Spleen (tissue), 11 donors: ENCODE data around the gene ONECUT3. TPM values are rescaled to one million over a fixed set of nuclear protein-coding genes. Genes with fewer than 3 reads are reported as not detected.

Source experiments
- DNase-seq: peaks from one replicate; pipeline ENCODE4 v3.0.0-alpha.2; 2020
- H3K27ac ChIP-seq, 8 donors: fragments of 200-600 bp; sonication (generic) in 7 of 8; 1 replicate in 4 of 8; 2 replicates in 4 of 8; pipeline versions ENCODE4 v1.5.0 to v1.8.0; 2016 to 2021; ENCODE audit warnings: inconsistent platforms in 4 of 8, mild to moderate bottlenecking in 4 of 8, moderate library complexity in 1 of 8
- H3K27me3 ChIP-seq, 7 donors: fragments of 200-600 bp; sonication (generic) in 6 of 7; replicated peaks in 1 of 7; 1 replicate in 4 of 7; 2 replicates in 3 of 7; pipeline versions ENCODE4 v1.5.0 to v1.8.0; 2016 to 2021; ENCODE audit warnings: inconsistent platforms in 3 of 7, mild to moderate bottlenecking in 1 of 7
- H3K36me3 ChIP-seq, 6 donors: fragments of 200-600 bp; sonication (generic) in 5 of 6; 1 replicate in 4 of 6; 2 replicates in 2 of 6; pipeline versions ENCODE4 v1.5.0 to v1.8.0; 2016 to 2021; ENCODE audit warnings: inconsistent platforms in 2 of 6
- H3K4me1 ChIP-seq, 6 donors: fragments of 200-600 bp; sonication (generic) in 5 of 6; 1 replicate in 3 of 6; 2 replicates in 3 of 6; pipeline versions ENCODE4 v1.5.0 to v1.8.0; 2016 to 2021; ENCODE audit warnings: inconsistent platforms in 3 of 6
- H3K4me3 ChIP-seq, 8 donors: fragments of 200-600 bp; sonication (generic) in 7 of 8; 1 replicate in 4 of 8; 2 replicates in 4 of 8; pipeline versions ENCODE4 v1.5.0 to v1.8.0; 2016 to 2021; ENCODE audit warnings: inconsistent platforms in 4 of 8, mild to moderate bottlenecking in 4 of 8, moderate library complexity in 2 of 8
- H3K9me3 ChIP-seq, 8 donors: fragments of 200-600 bp; sonication (generic) in 7 of 8; 1 replicate in 4 of 8; 2 replicates in 4 of 8; pipeline versions ENCODE4 v1.5.0 to v1.8.0; 2016 to 2021; ENCODE audit warnings: inconsistent platforms in 4 of 8
- CTCF ChIP-seq, 11 experiments: fragments of 200-600 bp in 7 of 11; fragments of 450-650 bp in 4 of 11; sonication (generic) in 4 of 11; IDR thresholded peaks in 8 of 11; conservative IDR thresholded peaks in 3 of 11; 1 replicate in 7 of 11; 2 replicates in 4 of 11; pipeline versions ENCODE4 v1.4.0 to v1.8.0; 2016 to 2021; ENCODE audit warnings: antibody characterized with exemption in 11 of 11, inconsistent platforms in 4 of 11, mild to moderate bottlenecking in 1 of 11
- POLR2A ChIP-seq, 3 donors: fragments of 450-650 bp; IDR thresholded peaks; one replicate each; pipeline ENCODE4 v1.5.1; 2017; ENCODE audit warnings: antibody characterized with exemption in 3 of 3, mild to moderate bottlenecking in 1 of 3
- POLR2AphosphoS5 ChIP-seq, 3 donors: sonication (generic); formaldehyde crosslinking; IDR thresholded peaks; one replicate each; pipeline ENCODE4 v1.5.1; 2017; ENCODE audit warnings: antibody characterized with exemption in 3 of 3
- WGBS, 5 donors: extraction: QIAGEN DNeasy Blood & Tissue Kit in 3 of 5; methylation state at CpG; one replicate each; pipeline versions ENCODE4 v1.1.5 to v1.1.7; 2013 to 2018; 5-methylcytosine and 5-hydroxymethylcytosine counted together
- intact Hi-C: fragments of 100-400 bp; cut with DNase I; formaldehyde crosslinking; loops from one replicate; pipeline ENCODE4 v1.15.0; 2023; ENCODE audit warnings: low total_unique reads
- polyA plus RNA-seq, 3 donors: library from polyadenylated mRNA; stranded (reverse); fragments of 200-250 nt; gene quantifications; one replicate each; pipeline ENCODE4 v1.2.1, GENCODE V29; 2013
- total RNA-seq, 7 donors: library from RNA; depleted of rRNA in 3 of 7; stranded (reverse); fragments of >200 nt in 3 of 7; fragmentation: NEBNext Ultra II Directional in 4 of 7; extraction: Animal tissue kit (Norgen Biotek cat#: 25700) in 4 of 7; gene quantifications; one replicate each; pipeline versions ENCODE4 v1.1.0 to v1.2.1, GENCODE V29; 2016 to 2021
- donor health status: healthy with polysubstance abuse.
- donor health status: DM: no; HTN: no; CAD: no; lungs with moderate emphysema.
- donor health status: DM: no; HTN: no; CAD: no.
- donor health status: Bipolar disorder and iron deficiency.
- donor health status: healthy.
- donor health status: DM: no; HTN: no; CAD: no.
- donor health status: DM: yes; HTN: yes; CAD: no.

ONECUT3 gene
- total and polyA plus RNA-seq, 10 donors, result not detected

GRCh38 chr19:1742989-1743696 is 10.2 kb upstream of the ONECUT3 start:
- peaks cover under 1 to 25% (median 7%) of the 10 kb centered on the region in 6 donors for H3K4me1 ChIP-seq
- H3K27me3 ChIP-seq, result peaks cover 11 to 95% (median 47%) of the 10 kb centered on the region in 7 donors
- no peak overlapping the region for H3K27ac ChIP-seq
- intact Hi-C loops, result no loop called here
- no peak overlapping the region for H3K4me3 ChIP-seq
- no peaks in the 10 kb centered on the region for H3K36me3 ChIP-seq
- peaks cover 0 to 12% (median 0%) of the 10 kb centered on the region in 8 donors for H3K9me3 ChIP-seq
- no peak for TF ChIP-seq CTCF (IDR thresholded peaks at IDR 0.05 in 8 of 11, conservative IDR thresholded peaks at IDR 0.05 in 3 of 11)
- no peak for DNase-seq
- 84 to 87% (median 87%) methylated on average over 33 to 34 of the region's 34 CpGs for WGBS, 5 donors

GRCh38 chr19:1744133-1744665 is 9.1 kb upstream of the ONECUT3 start:
- Histone ChIP-seq H3K9me3 (peaks cover 0 to 12% (median 0%) of the 10 kb centered on the region in 8 donors), H3K36me3 (no peaks in the 10 kb centered on the region), H3K27me3 (peaks cover 22 to 95% (median 58%) of the 10 kb centered on the region in 7 donors), H3K4me1 (peaks cover 11 to 36% (median 18%) of the 10 kb centered on the region in 6 donors), H3K27ac (no peak overlapping the region), H3K4me3 (no peak overlapping the region)
- DNase-seq, result no peak
- TF ChIP-seq CTCF (IDR thresholded peaks at IDR 0.05 in 8 of 11, conservative IDR thresholded peaks at IDR 0.05 in 3 of 11) (no peak), POLR2A (IDR thresholded peaks at IDR 0.05) (no peak), POLR2AphosphoS5 (IDR thresholded peaks at IDR 0.05) (no peak)
- WGBS, 5 donors, result 56 to 63% (median 61%) methylated on average over 9 to 10 of the region's 10 CpGs
- intact Hi-C loops, result no loop called here

- peaks cover 0 to 7% (median 0%) of the 10 kb centered on the region in 8 donors for H3K9me3 ChIP-seq
- H3K36me3 ChIP-seq, result no peaks in the 10 kb centered on the region
- 12 to 15% (median 13%) methylated on average over 10 to 19 of the region's 19 CpGs for WGBS, 5 donors
- intact Hi-C loops, result no loop called here
- DNase-seq, result no peak
- peaks cover 28 to 95% (median 66%) of the 10 kb centered on the region in 7 donors for H3K27me3 ChIP-seq
- TF ChIP-seq POLR2A (IDR thresholded peaks at IDR 0.05), result no peak
- TF ChIP-seq CTCF (IDR thresholded peaks at IDR 0.05 in 8 of 11, conservative IDR thresholded peaks at IDR 0.05 in 3 of 11), result no peak
- TF ChIP-seq POLR2AphosphoS5 (IDR thresholded peaks at IDR 0.05), result no peak
- no peak overlapping the region for H3K4me3 ChIP-seq
- H3K27ac ChIP-seq, result no peak overlapping the region
- peaks cover 18 to 44% (median 26%) of the 10 kb centered on the region in 6 donors for H3K4me1 ChIP-seq
Measured at GRCh38 chr19:1744822-1745563, 8.3 kb upstream of the ONECUT3 start.

- TF ChIP-seq CTCF (IDR thresholded peaks at IDR 0.05 in 8 of 11, conservative IDR thresholded peaks at IDR 0.05 in 3 of 11) (no peak), POLR2A (IDR thresholded peaks at IDR 0.05) (no peak), POLR2AphosphoS5 (IDR thresholded peaks at IDR 0.05) (no peak)
- intact Hi-C loops, result no loop called here
- WGBS, 5 donors, result 2 to 5% (median 4%) methylated on average over 13 to 14 of the region's 14 CpGs
- Histone ChIP-seq H3K4me1 (peaks cover 19 to 50% (median 30%) of the 10 kb centered on the region in 6 donors), H3K27me3 (peaks cover 32 to 95% (median 72%) of the 10 kb centered on the region in 7 donors), H3K4me3 (no peak overlapping the region), H3K36me3 (no peaks in the 10 kb centered on the region), H3K9me3 (peaks cover 0 to 1% (median 0%) of the 10 kb centered on the region in 8 donors), H3K27ac (no peak overlapping the region)
- no peak for DNase-seq
Measured at GRCh38 chr19:1745589-1746031, 7.7 kb upstream of the ONECUT3 start.
